ENCODE measurements around the gene SPDYE2.
"Not testable (repeated sequence)": the region's sequence is repeated elsewhere in the genome, so short reads cannot be mapped to it uniquely, and the experiment has no call there.

Gene SPDYE2

GRCh38 chr7:102606848-102607247 is 55.8 kb downstream of the SPDYE2 start:
- DNase-seq, result not testable (repeated sequence)

DNA sequence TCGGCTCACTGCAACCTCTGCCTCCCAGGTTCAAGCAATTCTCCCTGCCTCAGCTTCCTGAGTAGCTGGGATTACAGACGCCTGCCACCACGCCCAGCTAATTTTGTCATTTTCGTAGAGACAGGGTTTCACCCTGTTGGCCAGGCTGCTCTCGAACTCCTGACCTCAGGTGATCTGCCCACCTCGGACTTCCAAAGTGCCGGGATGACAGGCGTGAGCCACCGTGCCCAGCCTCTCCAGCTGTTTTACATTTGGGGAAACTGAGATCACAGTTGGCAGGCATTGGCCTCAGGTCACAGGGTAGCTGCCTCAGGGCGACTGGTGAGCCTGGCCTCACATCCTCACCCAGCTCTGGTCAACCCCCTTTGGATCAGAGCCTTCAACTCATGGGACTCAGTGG is 58.7 kb downstream of the SPDYE2 start:
- not testable (repeated sequence) for DNase-seq

GRCh38 chr7:102610441-102610840 is 59.4 kb downstream of the SPDYE2 start:
- DNase-seq, result not testable (repeated sequence)

GRCh38 chr7:102611013-102611674 is 60.1 kb downstream of the SPDYE2 start:
- not testable (repeated sequence) for DNase-seq

DNA sequence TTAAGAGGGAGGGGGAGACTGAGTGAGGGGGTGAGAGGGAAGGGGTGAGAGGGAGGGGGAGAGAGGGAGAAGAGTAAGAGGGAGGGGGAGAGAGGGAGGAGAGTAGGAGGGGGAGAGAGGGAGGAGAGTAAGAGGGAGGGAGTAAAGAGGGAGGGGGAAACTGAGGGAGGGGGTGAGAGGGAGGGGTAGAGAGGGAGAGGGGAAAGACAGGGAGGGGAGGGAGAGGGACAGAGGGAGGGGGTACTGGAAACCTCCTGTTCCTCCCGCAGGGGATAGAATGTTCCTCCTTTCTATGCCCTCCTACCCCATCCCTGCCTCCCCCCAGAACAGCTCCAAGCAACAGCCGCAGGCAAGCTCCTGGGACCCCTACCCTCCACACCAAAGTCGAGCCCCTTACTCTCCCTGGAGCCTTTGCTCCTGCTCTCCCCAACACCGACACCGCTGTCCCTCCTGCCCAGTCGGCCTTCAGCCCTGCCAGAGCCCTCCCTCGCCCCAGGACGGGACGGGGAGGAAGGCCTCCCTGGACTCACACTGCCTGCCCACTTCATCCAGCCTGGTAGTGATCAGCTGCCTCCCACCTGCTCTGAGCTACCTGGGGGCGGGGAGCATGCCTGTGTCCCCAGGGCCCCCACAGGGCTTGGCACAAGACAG is 60.8 kb downstream of the SPDYE2 start:
- DNase-seq, result not testable (repeated sequence)
